ENCODE measurements around the gene NEGR1. TPM values are rescaled to one million over a fixed set of nuclear protein-coding genes. Genes with fewer than 3 reads are reported as not detected.
A peak's percentile ranks its signal among the peaks of the same experiment; 100 is the strongest.

NEGR1 gene
- total and polyA plus RNA-seq, 10 donors: 0.07 to 1.3 (median 0.54) TPM

GRCh38 chr1:72227667-72228066, 54.7 kb downstream of the NEGR1 start:
- no peaks in the 10 kb centered on the region for H3K4me1 ChIP-seq
- TF ChIP-seq, protein P1, sequence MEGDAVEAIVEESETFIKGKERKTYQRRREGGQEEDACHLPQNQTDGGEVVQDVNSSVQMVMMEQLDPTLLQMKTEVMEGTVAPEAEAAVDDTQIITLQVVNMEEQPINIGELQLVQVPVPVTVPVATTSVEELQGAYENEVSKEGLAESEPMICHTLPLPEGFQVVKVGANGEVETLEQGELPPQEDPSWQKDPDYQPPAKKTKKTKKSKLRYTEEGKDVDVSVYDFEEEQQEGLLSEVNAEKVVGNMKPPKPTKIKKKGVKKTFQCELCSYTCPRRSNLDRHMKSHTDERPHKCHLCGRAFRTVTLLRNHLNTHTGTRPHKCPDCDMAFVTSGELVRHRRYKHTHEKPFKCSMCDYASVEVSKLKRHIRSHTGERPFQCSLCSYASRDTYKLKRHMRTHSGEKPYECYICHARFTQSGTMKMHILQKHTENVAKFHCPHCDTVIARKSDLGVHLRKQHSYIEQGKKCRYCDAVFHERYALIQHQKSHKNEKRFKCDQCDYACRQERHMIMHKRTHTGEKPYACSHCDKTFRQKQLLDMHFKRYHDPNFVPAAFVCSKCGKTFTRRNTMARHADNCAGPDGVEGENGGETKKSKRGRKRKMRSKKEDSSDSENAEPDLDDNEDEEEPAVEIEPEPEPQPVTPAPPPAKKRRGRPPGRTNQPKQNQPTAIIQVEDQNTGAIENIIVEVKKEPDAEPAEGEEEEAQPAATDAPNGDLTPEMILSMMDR (IDR thresholded peaks at IDR 0.05 in 8 of 11, conservative IDR thresholded peaks at IDR 0.05 in 3 of 11): no peak
- no peak for TF ChIP-seq POLR2AphosphoS5 (IDR thresholded peaks at IDR 0.05)
- no peak for TF ChIP-seq POLR2A (IDR thresholded peaks at IDR 0.05)

GRCh38 chr1:72224506-72224905, 57.8 kb downstream of the NEGR1 start:
- no peaks in the 10 kb centered on the region for H3K9me3 ChIP-seq
- DNase-seq: no peak
- intact Hi-C loops (cut with DNase I; ENCODE audit: low total_unique reads): no loop called here
- H3K36me3 ChIP-seq: no peaks in the 10 kb centered on the region
- H3K27me3 ChIP-seq (replicated peaks in 1 of 7): no peaks in the 10 kb centered on the region
- no peak overlapping the region for H3K4me3 ChIP-seq
- no peaks in the 10 kb centered on the region for H3K4me1 ChIP-seq
- no peak overlapping the region for H3K27ac ChIP-seq
- TF ChIP-seq POLR2A (IDR thresholded peaks at IDR 0.05) (no peak), POLR2AphosphoS5 (IDR thresholded peaks at IDR 0.05) (no peak)
- TF ChIP-seq, protein P1 (IDR thresholded peaks at IDR 0.05 in 8 of 11, conservative IDR thresholded peaks at IDR 0.05 in 3 of 11): no peak
- WGBS, 5 donors: 88 to 94% (median 90%) methylated on average over 3 of the region's 3 CpGs

More at GRCh38 chr1:72227667-72228066, 54.7 kb downstream of the NEGR1 start:
- intact Hi-C loops (cut with DNase I; ENCODE audit: low total_unique reads): no loop called here
- DNase-seq: no peak
- Histone ChIP-seq H3K9me3 (no peaks in the 10 kb centered on the region), H3K27me3 (replicated peaks in 1 of 7) (no peaks in the 10 kb centered on the region), H3K36me3 (no peaks in the 10 kb centered on the region), H3K27ac (no peak overlapping the region), H3K4me3 (no peak overlapping the region)
- WGBS, 5 donors: 81 to 89% (median 84%) methylated on average over 4 of the region's 4 CpGs

GRCh38 chr1:72221811-72222210, 60.5 kb downstream of the NEGR1 start:
- H3K4me1 ChIP-seq: no peaks in the 10 kb centered on the region
- peak; percentile 46 for DNase-seq
- H3K27me3 ChIP-seq (replicated peaks in 1 of 7): no peaks in the 10 kb centered on the region
- H3K36me3 ChIP-seq: no peaks in the 10 kb centered on the region
- no peak for TF ChIP-seq POLR2A (IDR thresholded peaks at IDR 0.05)
- no peak for TF ChIP-seq POLR2AphosphoS5 (IDR thresholded peaks at IDR 0.05)
- TF ChIP-seq, protein P1 (IDR thresholded peaks at IDR 0.05 in 8 of 11, conservative IDR thresholded peaks at IDR 0.05 in 3 of 11): no peak
- H3K27ac ChIP-seq: no peak overlapping the region
- WGBS, 5 donors: 61 to 100% (median 68%) methylated on average over 1 of the region's 1 CpG
- no peak overlapping the region for H3K4me3 ChIP-seq
- H3K9me3 ChIP-seq: no peaks in the 10 kb centered on the region
- intact Hi-C loops (cut with DNase I; ENCODE audit: low total_unique reads): no loop called here

DNA sequence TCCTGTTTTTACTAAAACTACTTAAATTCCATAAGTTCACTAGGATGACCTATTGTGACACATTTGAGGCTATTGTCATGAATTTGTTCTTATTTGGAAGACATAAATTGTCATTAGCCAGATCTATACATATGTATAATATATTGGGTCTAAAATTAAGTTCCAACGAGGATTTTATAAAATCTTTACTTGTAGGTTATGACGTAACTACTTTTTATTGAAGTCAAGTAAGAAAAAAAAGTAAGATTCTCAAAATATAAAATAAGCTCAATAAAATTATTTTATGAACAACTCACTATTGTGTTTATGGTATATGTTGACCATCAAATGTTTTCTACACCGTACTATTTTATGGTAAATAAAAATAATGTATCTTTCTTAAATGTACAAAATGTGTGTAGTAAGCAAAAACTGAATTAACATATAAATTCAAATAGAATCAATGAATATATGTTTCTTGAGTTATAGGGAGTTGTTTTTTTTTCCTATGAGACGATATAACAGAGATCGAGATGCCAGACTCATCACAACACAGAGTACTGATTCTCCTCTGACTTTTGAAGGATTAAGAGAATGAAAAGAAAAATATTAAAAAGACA, 64.1 kb downstream of the NEGR1 start:
- 77 to 92% (median 88%) methylated on average over 5 of the region's 5 CpGs for WGBS, 5 donors

More for the DNA sequence above, 64.1 kb downstream of the NEGR1 start:
- TF ChIP-seq POLR2A (IDR thresholded peaks at IDR 0.05) (no peak), POLR2AphosphoS5 (IDR thresholded peaks at IDR 0.05) (no peak)
- TF ChIP-seq, protein P1 (IDR thresholded peaks at IDR 0.05 in 8 of 11, conservative IDR thresholded peaks at IDR 0.05 in 3 of 11): no peak
- DNase-seq: no peak
- H3K27ac ChIP-seq: no peak overlapping the region
- intact Hi-C loops (cut with DNase I; ENCODE audit: low total_unique reads): no loop called here
- no peak overlapping the region for H3K4me3 ChIP-seq
- H3K9me3 ChIP-seq: no peaks in the 10 kb centered on the region
- no peaks in the 10 kb centered on the region for H3K4me1 ChIP-seq
- no peaks in the 10 kb centered on the region for H3K27me3 ChIP-seq (replicated peaks in 1 of 7)
- no peaks in the 10 kb centered on the region for H3K36me3 ChIP-seq
